Spleen (tissue), 7 donors: ENCODE measurements around the gene C1QC.

Experiments used
- POLR2AphosphoS5 ChIP-seq, 3 donors: sonication (generic); formaldehyde crosslinking; IDR thresholded peaks; one replicate each; pipeline ENCODE4 v1.5.1; 2017; ENCODE audit warnings: antibody characterized with exemption in 3 of 3
- TF ChIP-seq, protein P1 (sequence below), 11 experiments: fragments of 200-600 bp in 7 of 11; fragments of 450-650 bp in 4 of 11; sonication (generic) in 4 of 11; IDR thresholded peaks in 8 of 11; conservative IDR thresholded peaks in 3 of 11; 1 replicate in 7 of 11; 2 replicates in 4 of 11; pipeline versions ENCODE4 v1.4.0 to v1.8.0; 2016 to 2021; ENCODE audit warnings: antibody characterized with exemption in 11 of 11, inconsistent platforms in 4 of 11, mild to moderate bottlenecking in 1 of 11
- donor health status: DM: no; HTN: no; CAD: no; lungs with moderate emphysema.
- donor health status: DM: no; HTN: no; CAD: no.
- donor health status: DM: no; HTN: no; CAD: no.

DNA sequence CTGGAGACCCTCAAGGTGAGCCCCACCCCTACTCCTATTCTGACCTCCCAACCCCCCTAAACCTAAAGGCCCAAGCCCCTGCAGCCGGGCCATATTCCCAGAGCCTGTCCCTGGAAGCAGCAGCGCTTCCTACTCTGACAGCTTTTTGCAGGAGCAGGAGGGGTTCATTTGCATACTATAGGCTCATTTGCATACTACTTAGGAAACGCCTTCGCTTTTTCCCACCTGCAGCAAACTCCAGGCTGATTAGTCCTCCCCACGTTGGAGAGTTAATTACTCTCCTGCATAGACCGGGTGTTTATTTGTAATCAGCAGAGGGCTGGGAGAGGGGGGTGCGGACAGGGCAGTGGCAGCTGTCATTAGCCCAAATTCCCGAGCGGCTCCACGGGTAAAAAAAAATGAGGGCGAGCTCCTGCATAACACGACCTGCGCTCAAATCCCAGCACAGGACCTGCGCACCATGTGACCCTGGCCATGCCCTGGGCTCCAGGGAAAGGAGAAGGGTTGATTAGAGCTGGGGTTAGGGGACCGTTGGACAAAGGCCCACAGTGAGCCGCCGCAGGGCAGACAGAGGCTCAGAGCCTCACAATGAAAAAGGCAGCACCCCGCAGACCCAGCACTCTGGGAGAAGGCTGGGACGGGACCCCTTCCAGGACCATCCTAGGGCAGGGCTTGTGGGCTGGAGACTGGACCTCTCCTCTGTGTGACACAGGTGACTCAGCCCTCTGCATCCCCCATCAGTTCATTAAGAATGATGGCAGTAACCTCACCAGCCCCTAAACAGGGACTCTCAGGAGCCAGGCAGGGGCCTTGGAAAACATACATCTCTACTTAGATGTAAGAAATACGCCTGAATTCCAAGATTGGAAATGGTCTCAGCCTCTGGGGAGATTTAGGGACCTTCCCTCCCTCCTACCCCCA, 16.9 kb upstream of the C1QC start:
- TF ChIP-seq, protein P1, sequence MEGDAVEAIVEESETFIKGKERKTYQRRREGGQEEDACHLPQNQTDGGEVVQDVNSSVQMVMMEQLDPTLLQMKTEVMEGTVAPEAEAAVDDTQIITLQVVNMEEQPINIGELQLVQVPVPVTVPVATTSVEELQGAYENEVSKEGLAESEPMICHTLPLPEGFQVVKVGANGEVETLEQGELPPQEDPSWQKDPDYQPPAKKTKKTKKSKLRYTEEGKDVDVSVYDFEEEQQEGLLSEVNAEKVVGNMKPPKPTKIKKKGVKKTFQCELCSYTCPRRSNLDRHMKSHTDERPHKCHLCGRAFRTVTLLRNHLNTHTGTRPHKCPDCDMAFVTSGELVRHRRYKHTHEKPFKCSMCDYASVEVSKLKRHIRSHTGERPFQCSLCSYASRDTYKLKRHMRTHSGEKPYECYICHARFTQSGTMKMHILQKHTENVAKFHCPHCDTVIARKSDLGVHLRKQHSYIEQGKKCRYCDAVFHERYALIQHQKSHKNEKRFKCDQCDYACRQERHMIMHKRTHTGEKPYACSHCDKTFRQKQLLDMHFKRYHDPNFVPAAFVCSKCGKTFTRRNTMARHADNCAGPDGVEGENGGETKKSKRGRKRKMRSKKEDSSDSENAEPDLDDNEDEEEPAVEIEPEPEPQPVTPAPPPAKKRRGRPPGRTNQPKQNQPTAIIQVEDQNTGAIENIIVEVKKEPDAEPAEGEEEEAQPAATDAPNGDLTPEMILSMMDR (IDR thresholded peaks at IDR 0.05 in 8 of 11, conservative IDR thresholded peaks at IDR 0.05 in 3 of 11) = no peak
- TF ChIP-seq POLR2AphosphoS5 (IDR thresholded peaks at IDR 0.05) = no peak
